GM12875 (cell line): Measurements from ENCODE around the gene GRM7.

Experiments
- H3K4me3 ChIP-seq: one replicate; pipeline ENCODE4 v1.5.1; 2011; ENCODE audit warnings: low read depth, low read length, control low read depth
- CTCF ChIP-seq: IDR thresholded peaks from 2 replicates; pipeline ENCODE4 v1.5.1; 2011; ENCODE audit warnings: low read depth, mild to moderate bottlenecking, control low read depth, inconsistent platforms, low read length, moderate library complexity, borderline replicate concordance; ENCODE audit not compliant: insufficient read depth

Gene GRM7

GRCh38 chr3:7288133-7288532 lies 427.2 kb downstream of the GRM7 start:
- H3K4me3 ChIP-seq, result no peak overlapping the region
- TF ChIP-seq CTCF, result no peak

GRCh38 chr3:7289121-7289520 lies 428.2 kb downstream of the GRM7 start:
- no peak overlapping the region for H3K4me3 ChIP-seq

GRCh38 chr3:7290077-7290825 lies 429.3 kb downstream of the GRM7 start:
- no peak for TF ChIP-seq CTCF
- H3K4me3 ChIP-seq, result no peak overlapping the region

More at GRCh38 chr3:7289121-7289520, 428.2 kb downstream of the GRM7 start:
- no peak for TF ChIP-seq CTCF

GRCh38 chr3:7292362-7292761 lies 431.4 kb downstream of the GRM7 start:
- TF ChIP-seq CTCF, result no peak

GRCh38 chr3:7293286-7293685 lies 432.4 kb downstream of the GRM7 start:
- TF ChIP-seq CTCF, result no peak

More at GRCh38 chr3:7292362-7292761, 431.4 kb downstream of the GRM7 start:
- H3K4me3 ChIP-seq, result no peak overlapping the region

GRCh38 chr3:7305561-7305960 lies 444.6 kb downstream of the GRM7 start:
- TF ChIP-seq CTCF, result no peak

More at GRCh38 chr3:7293286-7293685, 432.4 kb downstream of the GRM7 start:
- no peak overlapping the region for H3K4me3 ChIP-seq

GRCh38 chr3:7306901-7307300 lies 446.0 kb downstream of the GRM7 start:
- H3K4me3 ChIP-seq, result no peak overlapping the region
- no peak for TF ChIP-seq CTCF

More at GRCh38 chr3:7305561-7305960, 444.6 kb downstream of the GRM7 start:
- no peak overlapping the region for H3K4me3 ChIP-seq
